ENCODE results near the gene TBX21.

Gene TBX21

GRCh38 chr17:47733047-47733673 is at the start of gene TBX21:
TSS of gene TBX21 (plus strand) at chr17:47733236. CDS start at chr17:47733455, 219 bp downstream.
- peak; percentile 88 for DNase-seq (ENCODE audit: low read depth, low spot score)

- DNase-seq (ENCODE audit: low read depth, low spot score): no peak
Observed at GRCh38 chr17:47684025-47684424, 49.0 kb upstream of the TBX21 start.

GRCh38 chr17:47684535-47685193 is 48.4 kb upstream of the TBX21 start:
- DNase-seq (ENCODE audit: low read depth, low spot score): no peak

- DNase-seq (ENCODE audit: low read depth, low spot score): no peak
Observed at GRCh38 chr17:47685556-47686275, 47.3 kb upstream of the TBX21 start.

- DNase-seq (ENCODE audit: low read depth, low spot score): no peak
Observed at GRCh38 chr17:47686276-47686635, 46.8 kb upstream of the TBX21 start.

GRCh38 chr17:47686664-47687327 is 46.2 kb upstream of the TBX21 start:
- no peak for DNase-seq (ENCODE audit: low read depth, low spot score)

- no peak for DNase-seq (ENCODE audit: low read depth, low spot score)
Observed at GRCh38 chr17:47687328-47687690, 45.7 kb upstream of the TBX21 start.

GRCh38 chr17:47687748-47688147 is 45.3 kb upstream of the TBX21 start:
- no peak for DNase-seq (ENCODE audit: low read depth, low spot score)

- no peak for DNase-seq (ENCODE audit: low read depth, low spot score)
Observed at GRCh38 chr17:47690121-47690520, 42.9 kb upstream of the TBX21 start.

GRCh38 chr17:47692137-47692894 is 40.7 kb upstream of the TBX21 start:
- no peak for DNase-seq (ENCODE audit: low read depth, low spot score)

- DNase-seq (ENCODE audit: low read depth, low spot score): no peak
Observed at GRCh38 chr17:47692895-47693730, 39.9 kb upstream of the TBX21 start.

- peak; percentile 43 for DNase-seq (ENCODE audit: low read depth, low spot score)
Observed at GRCh38 chr17:47693731-47694580, 39.1 kb upstream of the TBX21 start, which contains the start of gene TBKBP1. TSS of gene TBKBP1 (plus strand) at chr17:47694161. CDS start at chr17:47696113, 1,952 bp downstream.

GRCh38 chr17:47694581-47695428 is 38.2 kb upstream of the TBX21 start:
- DNase-seq (ENCODE audit: low read depth, low spot score): peak; percentile 47

- no peak for DNase-seq (ENCODE audit: low read depth, low spot score)
Observed at GRCh38 chr17:47695429-47696376, 37.3 kb upstream of the TBX21 start.

GRCh38 chr17:47696717-47697642 is 36.1 kb upstream of the TBX21 start:
- DNase-seq (ENCODE audit: low read depth, low spot score): no peak

GRCh38 chr17:47697906-47698711 is 34.9 kb upstream of the TBX21 start:
- DNase-seq (ENCODE audit: low read depth, low spot score): no peak

All from activated naive CD8-positive, alpha-beta T cell treated with anti-CD3 and anti-CD28 coated beads, Interleukin-2, amount 50 U/mL, for 16 hours (primary cell).